GM18505 (cell line): ENCODE measurements around the gene TMEM44.
"Not testable (repeated sequence)": the region's sequence is repeated elsewhere in the genome, so short reads cannot be mapped to it uniquely, and the experiment has no call there.

Experiments
- ATAC-seq: cut with Tn5 transposase; IDR thresholded peaks from one replicate; pipeline ENCODE4 v1.9.1; 2021; ENCODE audit not compliant: unreplicated experiment
- POLR2A ChIP-seq: IDR thresholded peaks from 4 replicates; pipeline ENCODE4 v1.6.1; 2011; ENCODE audit warnings: borderline replicate concordance; ENCODE audit not compliant: insufficient read depth, insufficient read length; ENCODE audit errors: extremely low read depth

TMEM44 gene

GRCh38 chr3:194631696-194632095 is 1.5 kb downstream of the TMEM44 start:
- TF ChIP-seq POLR2A = no peak
- no peak for ATAC-seq

- ATAC-seq = not testable (repeated sequence)
Measured at GRCh38 chr3:194630681-194631080, 2.5 kb downstream of the TMEM44 start.

DNA sequence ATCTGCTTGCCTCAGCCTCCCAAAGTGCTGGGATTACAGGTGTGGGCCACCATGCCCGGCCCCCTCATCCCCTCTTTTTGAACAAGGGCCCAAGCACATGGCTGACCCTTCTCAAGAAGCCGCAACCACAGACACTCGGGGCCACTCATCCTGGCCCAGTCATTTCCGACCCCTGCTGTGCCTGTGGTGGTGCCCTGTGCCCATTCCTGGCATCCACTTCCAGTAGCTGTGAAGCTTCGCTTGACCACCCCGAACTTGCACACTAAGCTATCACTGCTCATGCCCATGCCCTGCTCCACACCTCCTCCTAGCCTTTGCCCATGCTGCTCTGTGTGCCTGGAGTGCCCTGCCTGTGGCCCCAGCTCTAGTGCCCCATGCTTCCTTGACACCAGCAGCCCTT is 8.3 kb downstream of the TMEM44 start:
- no peak for ATAC-seq
- no peak for TF ChIP-seq POLR2A

DNA sequence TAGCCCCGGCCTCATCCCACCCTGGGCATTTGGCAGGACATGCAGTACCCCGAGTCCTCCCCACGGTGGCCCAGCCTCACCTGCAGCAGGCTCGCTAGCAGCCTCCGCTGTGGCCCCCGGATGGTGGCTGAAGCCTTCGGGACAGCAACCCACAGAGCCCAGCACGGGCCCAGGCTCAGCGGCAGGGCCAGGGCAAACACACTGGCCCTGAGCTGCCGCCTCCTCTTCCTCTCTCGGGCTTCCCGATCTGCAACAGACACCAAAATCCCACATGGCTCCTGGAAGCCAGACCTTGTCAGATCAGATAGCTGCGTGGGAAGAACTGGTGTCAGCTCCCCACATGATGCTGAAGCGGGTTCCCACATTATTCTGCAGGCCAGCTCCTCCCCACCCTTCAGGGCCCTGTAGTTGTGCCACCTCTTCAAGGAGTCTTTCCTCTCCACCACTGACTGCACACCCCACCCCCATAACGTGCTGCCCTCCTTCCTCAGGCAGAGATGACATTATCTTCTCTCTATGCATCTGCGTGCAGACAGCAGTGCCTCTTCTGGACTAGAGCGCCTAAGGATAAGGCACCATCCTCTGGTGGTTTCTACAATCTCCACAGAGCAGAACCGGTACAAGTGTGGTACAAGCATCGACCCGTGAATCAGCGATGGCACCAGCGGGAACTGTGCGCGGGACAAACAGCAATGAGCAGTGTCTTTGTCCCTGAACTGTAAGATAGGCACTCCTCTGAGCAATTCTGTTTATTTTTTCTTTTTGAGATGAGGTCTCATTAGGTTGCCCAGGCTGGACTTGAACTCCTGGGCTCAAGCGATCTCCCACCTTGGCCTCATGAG is 9.5 kb downstream of the TMEM44 start:
- TF ChIP-seq POLR2A = no peak
- no peak for ATAC-seq

GRCh38 chr3:194622621-194623340 is 10.4 kb downstream of the TMEM44 start:
- no peak for TF ChIP-seq POLR2A
- no peak for ATAC-seq

- TF ChIP-seq POLR2A = no peak
- no peak for ATAC-seq
Measured at GRCh38 chr3:194621947-194622346, 11.3 kb downstream of the TMEM44 start.

DNA sequence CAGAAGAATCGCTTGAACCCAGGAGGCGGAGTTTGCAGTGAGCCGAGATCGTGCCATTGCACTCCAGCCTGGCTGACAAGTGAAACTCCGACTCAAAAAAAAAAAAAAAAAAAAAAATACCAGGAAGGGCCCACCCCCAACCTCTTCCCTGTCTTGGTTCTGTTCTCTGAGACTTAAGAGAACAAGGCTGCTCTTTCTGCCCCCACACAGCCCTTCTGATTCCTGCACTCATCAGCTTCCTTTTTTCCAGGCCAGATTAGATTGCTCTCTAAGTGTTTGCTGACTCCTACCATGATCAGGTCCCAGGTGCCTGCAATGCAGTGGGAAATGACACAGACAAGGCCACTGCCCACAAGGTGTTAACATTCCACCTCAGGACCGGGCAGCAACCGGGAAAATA is 13.0 kb downstream of the TMEM44 start:
- no peak for TF ChIP-seq POLR2A
- no peak for ATAC-seq

DNA sequence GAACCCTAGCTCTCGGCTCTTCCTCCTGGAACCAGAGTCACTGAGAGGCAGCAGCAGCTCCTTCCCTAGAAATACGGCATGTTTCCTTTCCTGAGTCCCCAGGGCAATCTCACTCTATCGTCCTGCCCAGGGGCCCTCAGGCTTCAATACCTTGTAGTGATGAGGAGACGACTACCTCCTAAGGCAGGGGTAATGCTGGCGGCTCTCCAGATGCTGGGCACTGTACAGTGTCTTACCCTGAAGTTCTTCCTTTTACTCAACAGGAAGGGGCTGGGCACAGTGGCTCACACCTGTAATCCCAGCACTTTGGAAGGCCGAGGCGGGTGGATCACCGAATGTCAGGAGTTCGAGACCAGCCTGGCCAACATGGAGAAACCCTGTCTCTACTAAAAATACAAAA is 13.5 kb downstream of the TMEM44 start:
- TF ChIP-seq POLR2A = no peak
- ATAC-seq = no peak

- ATAC-seq = no peak
- no peak for TF ChIP-seq POLR2A
Measured at GRCh38 chr3:194618858-194619608, 14.2 kb downstream of the TMEM44 start.

GRCh38 chr3:194617827-194618226 is 15.4 kb downstream of the TMEM44 start:
- no peak for ATAC-seq
- TF ChIP-seq POLR2A = no peak

DNA sequence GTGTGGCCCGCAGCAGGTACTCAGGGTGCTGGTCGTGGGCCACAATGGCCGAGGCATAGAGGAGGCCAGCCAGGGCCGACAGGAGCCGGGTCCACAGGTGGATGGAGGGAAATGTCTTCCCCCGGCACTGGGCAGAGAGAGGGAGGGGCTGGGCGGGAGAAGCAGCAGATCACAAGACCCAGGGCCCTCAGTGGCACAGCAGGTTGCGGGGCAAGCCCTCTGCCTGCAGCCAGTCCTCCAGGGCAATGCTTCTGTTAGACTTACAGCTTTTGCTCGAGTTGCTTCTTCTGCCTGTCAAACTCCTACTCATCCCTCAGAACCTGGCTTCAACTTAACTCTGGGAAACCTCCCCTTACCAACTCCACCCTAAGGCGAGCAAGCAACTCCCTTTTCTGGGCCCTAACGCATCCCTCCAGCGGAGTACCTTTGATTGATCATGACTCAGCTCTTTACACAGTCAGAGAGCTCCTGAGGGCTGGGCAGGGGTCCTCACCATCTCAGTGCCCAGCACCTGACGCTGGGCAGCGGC is 16.0 kb downstream of the TMEM44 start:
- no peak for ATAC-seq
- no peak for TF ChIP-seq POLR2A

- ATAC-seq = no peak
- no peak for TF ChIP-seq POLR2A
Measured at GRCh38 chr3:194615226-194615625, 18.0 kb downstream of the TMEM44 start.

- ATAC-seq = no peak
- no peak for TF ChIP-seq POLR2A
Measured at GRCh38 chr3:194612221-194612620, 21.0 kb downstream of the TMEM44 start.
